ENCODE data around the gene MAP3K14. TPM values are rescaled to one million over a fixed set of nuclear protein-coding genes. Genes with fewer than 3 reads are reported as not detected.

The MAP3K14 gene
- total and polyA plus RNA-seq, 9 donors, result 2.4 to 19.8 (median 10.7) TPM

DNA sequence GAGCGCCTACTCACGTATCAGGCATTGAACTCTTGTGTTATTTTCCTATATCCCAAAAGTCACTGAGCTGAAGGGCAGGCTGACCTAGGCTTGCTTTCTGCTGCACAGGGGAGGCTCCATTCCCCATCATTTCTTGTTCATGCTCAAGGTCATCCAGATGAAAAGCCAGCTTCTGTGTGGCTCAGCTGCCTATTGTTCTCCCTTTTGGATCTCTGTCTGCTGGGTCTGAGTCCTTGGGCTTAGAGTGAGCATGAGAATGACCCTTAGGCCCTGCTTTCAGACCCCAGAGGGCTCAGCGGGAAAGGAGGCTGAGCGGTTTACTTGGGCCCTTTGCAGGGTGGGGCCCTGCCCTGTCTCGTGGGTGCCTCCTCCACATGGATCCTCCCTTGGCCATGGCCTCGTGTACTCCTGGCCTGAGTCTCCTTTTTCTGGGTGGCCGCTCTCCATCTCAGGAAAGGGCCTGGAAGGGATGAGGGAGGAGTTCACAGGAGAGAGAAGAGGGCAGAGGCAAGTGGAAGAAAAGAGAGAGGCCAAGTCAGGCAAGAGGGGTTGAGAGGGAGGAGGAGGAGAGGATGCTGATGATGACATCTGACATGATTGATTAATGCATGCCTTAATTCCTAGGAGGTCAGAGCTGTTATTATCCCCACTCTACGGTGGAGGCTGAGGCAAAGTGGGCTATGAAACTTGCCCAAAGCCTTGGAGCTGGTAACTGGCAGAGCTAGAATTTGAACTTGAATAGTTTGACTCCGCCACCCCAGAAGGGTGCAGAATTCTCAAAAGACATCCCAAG, 19.8 kb upstream of the MAP3K14 start:
- peaks cover 7% of the 10 kb centered on the region for H3K4me1 ChIP-seq (ENCODE audit: insufficient read depth)
- no peak overlapping the region for H3K4me3 ChIP-seq
- TF ChIP-seq POLR2A (IDR thresholded peaks at IDR 0.05), result no peak
- TF ChIP-seq, protein P1, sequence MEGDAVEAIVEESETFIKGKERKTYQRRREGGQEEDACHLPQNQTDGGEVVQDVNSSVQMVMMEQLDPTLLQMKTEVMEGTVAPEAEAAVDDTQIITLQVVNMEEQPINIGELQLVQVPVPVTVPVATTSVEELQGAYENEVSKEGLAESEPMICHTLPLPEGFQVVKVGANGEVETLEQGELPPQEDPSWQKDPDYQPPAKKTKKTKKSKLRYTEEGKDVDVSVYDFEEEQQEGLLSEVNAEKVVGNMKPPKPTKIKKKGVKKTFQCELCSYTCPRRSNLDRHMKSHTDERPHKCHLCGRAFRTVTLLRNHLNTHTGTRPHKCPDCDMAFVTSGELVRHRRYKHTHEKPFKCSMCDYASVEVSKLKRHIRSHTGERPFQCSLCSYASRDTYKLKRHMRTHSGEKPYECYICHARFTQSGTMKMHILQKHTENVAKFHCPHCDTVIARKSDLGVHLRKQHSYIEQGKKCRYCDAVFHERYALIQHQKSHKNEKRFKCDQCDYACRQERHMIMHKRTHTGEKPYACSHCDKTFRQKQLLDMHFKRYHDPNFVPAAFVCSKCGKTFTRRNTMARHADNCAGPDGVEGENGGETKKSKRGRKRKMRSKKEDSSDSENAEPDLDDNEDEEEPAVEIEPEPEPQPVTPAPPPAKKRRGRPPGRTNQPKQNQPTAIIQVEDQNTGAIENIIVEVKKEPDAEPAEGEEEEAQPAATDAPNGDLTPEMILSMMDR (IDR thresholded peaks at IDR 0.05), result no peak
- TF ChIP-seq EP300 (IDR thresholded peaks at IDR 0.05), result no peak
- peak in 3 of 5 donors; percentile 10 to 63 (median 26) for DNase-seq
- WGBS, 3 donors, result 46 to 50% (median 48%) methylated on average over 9 of the region's 9 CpGs
- intact Hi-C loops (cut with DNase I), result no loop called here
- H3K27me3 ChIP-seq, result no peaks in the 10 kb centered on the region
- H3K9me3 ChIP-seq, result no peaks in the 10 kb centered on the region
- no peak overlapping the region for H3K27ac ChIP-seq
- no peaks in the 10 kb centered on the region for H3K36me3 ChIP-seq

DNA sequence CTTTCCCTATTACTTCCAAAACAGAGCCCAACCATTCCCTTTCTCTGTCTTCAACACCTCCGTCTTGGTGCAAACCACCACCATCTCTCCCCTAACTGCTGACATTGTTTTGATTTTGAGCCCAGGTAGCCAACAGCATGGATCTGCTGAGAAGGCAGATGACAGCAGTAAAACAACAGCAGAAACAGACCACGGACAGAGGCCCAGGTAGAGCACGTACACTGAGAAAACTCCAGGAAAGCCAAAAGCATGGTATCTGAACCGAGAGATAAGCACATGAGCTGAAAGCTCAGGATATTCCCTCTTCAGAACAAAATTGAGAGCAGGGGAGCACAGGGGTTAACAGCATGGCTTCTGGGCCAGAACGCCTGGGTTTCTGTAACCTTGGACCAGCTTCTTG, 18.9 kb upstream of the MAP3K14 start:
- Histone ChIP-seq H3K4me3 (no peak overlapping the region), H3K4me1 (ENCODE audit: insufficient read depth) (peaks cover 7% of the 10 kb centered on the region), H3K27ac (no peak overlapping the region), H3K27me3 (no peaks in the 10 kb centered on the region), H3K9me3 (no peaks in the 10 kb centered on the region), H3K36me3 (no peaks in the 10 kb centered on the region)
- WGBS, 3 donors, result 91 to 97% (median 92%) methylated on average over 5 of the region's 5 CpGs
- DNase-seq, result no peak
- intact Hi-C loops (cut with DNase I), result no loop called here
- TF ChIP-seq POLR2A (IDR thresholded peaks at IDR 0.05), result no peak
- TF ChIP-seq, protein P1 (IDR thresholded peaks at IDR 0.05), result no peak
- no peak for TF ChIP-seq EP300 (IDR thresholded peaks at IDR 0.05)

DNA sequence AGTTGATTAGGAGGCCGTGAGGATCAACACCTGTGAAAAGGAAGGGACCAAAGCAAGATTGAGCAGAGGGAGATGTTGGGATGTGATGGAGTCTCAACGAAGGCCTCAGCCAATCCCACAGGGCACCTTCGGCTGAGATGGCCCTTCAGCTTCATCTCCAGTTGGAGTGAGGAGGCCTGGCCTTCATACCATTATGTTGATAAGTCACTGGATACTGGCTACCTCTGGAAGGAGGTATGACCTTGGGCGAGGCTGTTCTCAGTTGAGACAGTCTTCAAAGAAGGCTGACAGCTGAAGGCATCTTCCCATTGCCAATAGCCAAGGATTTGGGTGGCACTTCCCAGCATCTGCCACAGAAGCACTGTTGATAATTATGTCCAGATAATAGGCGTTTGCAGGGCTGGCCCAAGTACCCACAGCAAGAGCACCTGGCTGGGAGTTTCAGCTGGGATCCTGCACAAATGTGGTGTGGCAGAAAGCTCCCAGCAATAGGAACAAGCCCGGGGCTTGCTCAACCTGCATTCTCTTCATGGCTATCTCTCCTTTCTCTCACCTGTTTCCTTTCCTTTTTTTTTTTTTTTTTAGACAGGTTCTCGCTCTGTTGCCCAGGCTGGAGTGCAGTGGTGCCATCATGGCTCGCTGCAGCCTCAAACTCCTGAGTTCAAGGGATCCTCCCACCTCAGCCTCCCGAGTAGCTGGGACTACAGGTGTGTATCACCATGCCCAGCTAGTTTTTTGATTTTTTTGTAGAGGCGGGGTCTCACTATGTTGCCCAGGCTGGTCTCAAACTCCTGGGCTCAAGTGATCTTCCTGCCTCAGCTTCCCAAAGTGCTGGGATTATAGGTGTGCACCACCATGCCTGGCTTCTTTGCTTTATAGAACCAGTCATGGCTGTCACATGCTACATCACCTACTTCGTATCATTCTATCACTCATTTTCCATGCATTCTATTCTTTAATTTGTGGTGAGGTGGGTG, 18.2 kb upstream of the MAP3K14 start:
- no peaks in the 10 kb centered on the region for H3K27me3 ChIP-seq
- H3K4me1 ChIP-seq (ENCODE audit: insufficient read depth), result peaks cover 7% of the 10 kb centered on the region
- peak in 3 of 5 donors; percentile 3 to 12 (median 6) for DNase-seq
- TF ChIP-seq POLR2A (IDR thresholded peaks at IDR 0.05) (no peak), EP300 (IDR thresholded peaks at IDR 0.05) (no peak)
- TF ChIP-seq, protein P1 (IDR thresholded peaks at IDR 0.05), result no peak
- no peaks in the 10 kb centered on the region for H3K9me3 ChIP-seq
- WGBS, 3 donors, result 93 to 95% (median 93%) methylated on average over 11 of the region's 11 CpGs
- H3K27ac ChIP-seq, result no peak overlapping the region
- intact Hi-C loops (cut with DNase I), result no loop called here
- no peak overlapping the region for H3K4me3 ChIP-seq
- no peaks in the 10 kb centered on the region for H3K36me3 ChIP-seq

DNA sequence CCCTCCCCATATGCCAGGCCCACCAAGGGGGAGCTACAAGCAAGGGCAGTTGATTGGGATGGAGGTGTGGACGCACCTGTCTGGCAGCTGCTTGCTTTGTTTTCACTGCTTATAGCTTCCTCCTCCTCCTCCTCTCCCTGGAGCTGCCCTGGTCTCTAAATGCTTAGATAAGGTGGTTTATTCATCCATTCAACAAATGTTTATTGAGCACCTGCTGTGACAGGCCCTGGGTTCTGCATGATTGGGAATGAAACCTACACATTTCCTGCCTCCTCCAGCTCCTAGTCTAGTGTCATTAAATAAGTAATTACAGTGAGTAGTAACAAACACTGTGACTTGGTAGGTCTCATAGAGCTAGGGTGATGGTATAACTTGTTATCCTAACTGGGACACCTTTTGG, 17.4 kb upstream of the MAP3K14 start:
- no peak overlapping the region for H3K4me3 ChIP-seq
- H3K27ac ChIP-seq, result no peak overlapping the region
- intact Hi-C loops (cut with DNase I), result no loop called here
- H3K27me3 ChIP-seq, result no peaks in the 10 kb centered on the region
- H3K9me3 ChIP-seq, result no peaks in the 10 kb centered on the region
- peaks cover 7% of the 10 kb centered on the region for H3K4me1 ChIP-seq (ENCODE audit: insufficient read depth)
- H3K36me3 ChIP-seq, result no peaks in the 10 kb centered on the region
- WGBS, 3 donors, result 94 to 96% (median 94%) methylated on average over 1 of the region's 1 CpG
- peak in 3 of 5 donors; percentile 5 to 21 (median 5) for DNase-seq
- no peak for TF ChIP-seq EP300 (IDR thresholded peaks at IDR 0.05)

All from ovary (tissue), 9 donors.